GM19099 (cell line): ENCODE results near the gene NOL3.

Experiments
- POLR2A ChIP-seq: IDR thresholded peaks from 3 replicates; pipeline ENCODE4 v1.6.1; 2011; ENCODE audit warnings: low read depth; ENCODE audit not compliant: insufficient read length; ENCODE audit errors: extremely low read depth

The NOL3 gene

GRCh38 chr16:67150047-67150832 lies 20.1 kb upstream of the NOL3 start:
- no peak for TF ChIP-seq POLR2A

GRCh38 chr16:67150833-67151396 lies 19.4 kb upstream of the NOL3 start, which contains the start of gene B3GNT9:
Gene B3GNT9 (minus strand): TSS chr16:67150998. CDS start chr16:67150485, 513 bp downstream.
- TF ChIP-seq POLR2A = peak; percentile 57

GRCh38 chr16:67151431-67152097 lies 18.8 kb upstream of the NOL3 start:
- no peak for TF ChIP-seq POLR2A

- no peak for TF ChIP-seq POLR2A
Observed at GRCh38 chr16:67154578-67155294, 15.6 kb upstream of the NOL3 start.

GRCh38 chr16:67155295-67156142 lies 14.8 kb upstream of the NOL3 start:
- TF ChIP-seq POLR2A = no peak

GRCh38 chr16:67156143-67156844 lies 14.0 kb upstream of the NOL3 start:
- no peak for TF ChIP-seq POLR2A

- no peak for TF ChIP-seq POLR2A
Observed at GRCh38 chr16:67157106-67157748, 13.1 kb upstream of the NOL3 start.

- no peak for TF ChIP-seq POLR2A
Observed at GRCh38 chr16:67157892-67158635, 12.3 kb upstream of the NOL3 start.

- TF ChIP-seq POLR2A = peak; percentile 48
Observed at GRCh38 chr16:67158637-67159600, 11.4 kb upstream of the NOL3 start.

GRCh38 chr16:67161595-67162058 lies 8.7 kb upstream of the NOL3 start:
- no peak for TF ChIP-seq POLR2A

GRCh38 chr16:67162506-67163163 lies 7.7 kb upstream of the NOL3 start:
- TF ChIP-seq POLR2A = no peak
